DMS114 treated with DMSO at 0.1 percent for 48 hours (cell line): ENCODE measurements around the gene CHST11.

Source experiments
- DNase-seq: peaks from one replicate; lab custom pipeline; 2025; ENCODE audit not compliant: unreplicated experiment; lab: John Stamatoyannopoulos, UW

The CHST11 gene

GRCh38 chr12:104501660-104502059, 44.9 kb downstream of the CHST11 start:
- no peak for DNase-seq

- DNase-seq: no peak
These were observed 45.5 kb downstream of the CHST11 start for GRCh38 chr12:104502217-104502616.

GRCh38 chr12:104502638-104503037, 45.9 kb downstream of the CHST11 start:
- no peak for DNase-seq

GRCh38 chr12:104503191-104503590, 46.4 kb downstream of the CHST11 start:
- DNase-seq: no peak

- DNase-seq: no peak
These were observed 47.4 kb downstream of the CHST11 start for GRCh38 chr12:104504146-104504545.

GRCh38 chr12:104505095-104505818, 48.5 kb downstream of the CHST11 start:
- no peak for DNase-seq

- no peak for DNase-seq
These were observed 50.1 kb downstream of the CHST11 start for GRCh38 chr12:104506676-104507401.

- DNase-seq: no peak
These were observed 50.9 kb downstream of the CHST11 start for GRCh38 chr12:104507672-104508071.

GRCh38 chr12:104508752-104509446, 52.2 kb downstream of the CHST11 start:
- DNase-seq: no peak

- DNase-seq: no peak
These were observed 53.6 kb downstream of the CHST11 start for GRCh38 chr12:104510145-104510872.

- no peak for DNase-seq
These were observed 54.2 kb downstream of the CHST11 start for GRCh38 chr12:104510873-104511440.

GRCh38 chr12:104513681-104514080, 56.9 kb downstream of the CHST11 start:
- DNase-seq: no peak

GRCh38 chr12:104514092-104514810, 57.5 kb downstream of the CHST11 start:
- DNase-seq: no peak

- DNase-seq: no peak
These were observed 59.2 kb downstream of the CHST11 start for GRCh38 chr12:104515899-104516298.

- DNase-seq: no peak
These were observed 60.1 kb downstream of the CHST11 start for GRCh38 chr12:104516821-104517220.

- DNase-seq: no peak
These were observed 61.1 kb downstream of the CHST11 start for GRCh38 chr12:104517880-104518279.

- DNase-seq: no peak
These were observed 62.7 kb downstream of the CHST11 start for GRCh38 chr12:104519190-104520019.

- DNase-seq: no peak
These were observed 63.6 kb downstream of the CHST11 start for GRCh38 chr12:104520242-104520900.

GRCh38 chr12:104521731-104522130, 65.0 kb downstream of the CHST11 start:
- no peak for DNase-seq
